Mucosa of descending colon (tissue), 3 donors: ENCODE data around the gene RNF121. TPM values are rescaled to one million over a fixed set of nuclear protein-coding genes. Genes with fewer than 3 reads are reported as not detected.

Experiments
- ATAC-seq: fragments of 200-7000 bp; cut with Tn5 transposase; one replicate; pipeline ENCODE4 v1.9.1; 2020; ENCODE audit warnings: mild to moderate bottlenecking, moderate library complexity
- DNase-seq, 3 donors: peaks; one replicate each; pipeline ENCODE4 v3.0.0-alpha.2; 2020
- H3K36me3 ChIP-seq: fragments of 200-600 bp; one replicate; pipeline ENCODE4 v1.8.0; 2021; ENCODE audit warnings: low read depth, mild to moderate bottlenecking
- H3K4me1 ChIP-seq: fragments of 200-600 bp; one replicate; pipeline ENCODE4 v1.8.0; 2021; ENCODE audit warnings: low read depth, mild to moderate bottlenecking
- H3K4me3 ChIP-seq: fragments of 200-600 bp; one replicate; pipeline ENCODE4 v1.8.0; 2021; ENCODE audit warnings: mild to moderate bottlenecking
- H3K9me3 ChIP-seq: fragments of 200-600 bp; one replicate; pipeline ENCODE4 v1.8.0; 2021; ENCODE audit warnings: mild to moderate bottlenecking
- intact Hi-C, 2 donors: fragments of 100-400 bp; cut with DNase I in 1 of 2; cut with micrococcal nuclease in 1 of 2; formaldehyde crosslinking; loops; one replicate each; pipeline versions ENCODE4 v1.11.0 to v1.11.1; 2022; cut with DNase I, micrococcal nuclease
- total RNA-seq, 3 donors: library from RNA; stranded (reverse); fragmentation: NEBNext Ultra II Directional in 2 of 3; extraction: Animal tissue kit (Norgen Biotek cat#: 25700) in 2 of 3; gene quantifications; one replicate each; pipeline versions ENCODE4 v1.2.1 to v1.2.4, GENCODE V29; 2021 to 2023
- TF ChIP-seq, protein P1 (sequence below): fragments of 200-600 bp; IDR thresholded peaks from one replicate; pipeline ENCODE4 v1.8.0; 2022; ENCODE audit warnings: antibody characterized with exemption, mild to moderate bottlenecking
- donor health status: DM: no; HTN: no; CAD: no; lungs with moderate emphysema.
- donor health status: DM: no; HTN: no; CAD: no.
- donor health status: DM: no; HTN: yes; CAD: no.

RNF121 gene
- total RNA-seq, 3 donors from 2014 or later = 37.0 to 41.0 (median 37.4) TPM

DNA sequence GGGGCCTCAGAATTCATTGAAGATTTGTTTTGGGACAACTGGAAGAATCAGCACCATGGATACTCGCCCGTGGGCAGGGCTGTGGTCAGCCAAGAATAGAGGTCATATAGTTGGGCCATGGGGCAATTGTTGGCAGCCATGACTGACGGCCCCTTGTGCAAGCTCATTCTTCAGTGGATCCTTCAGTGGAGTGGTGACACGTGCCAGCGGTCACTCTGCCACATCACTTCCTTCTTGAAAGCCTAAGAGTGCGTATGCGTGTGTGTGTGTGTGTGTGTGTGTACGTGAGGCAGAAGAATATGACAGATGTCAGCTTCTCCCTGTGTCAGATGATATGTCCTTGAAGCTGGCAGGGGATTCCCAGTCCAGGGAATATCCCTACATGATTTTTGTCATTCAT is 68.1 kb downstream of the RNF121 start:
- ATAC-seq = peak; percentile 8
- intact Hi-C loops = no loop called here
- peak in 1 of 3 donors; percentile 41 for DNase-seq
- no peaks in the 10 kb centered on the region for H3K9me3 ChIP-seq
- TF ChIP-seq, protein P1, sequence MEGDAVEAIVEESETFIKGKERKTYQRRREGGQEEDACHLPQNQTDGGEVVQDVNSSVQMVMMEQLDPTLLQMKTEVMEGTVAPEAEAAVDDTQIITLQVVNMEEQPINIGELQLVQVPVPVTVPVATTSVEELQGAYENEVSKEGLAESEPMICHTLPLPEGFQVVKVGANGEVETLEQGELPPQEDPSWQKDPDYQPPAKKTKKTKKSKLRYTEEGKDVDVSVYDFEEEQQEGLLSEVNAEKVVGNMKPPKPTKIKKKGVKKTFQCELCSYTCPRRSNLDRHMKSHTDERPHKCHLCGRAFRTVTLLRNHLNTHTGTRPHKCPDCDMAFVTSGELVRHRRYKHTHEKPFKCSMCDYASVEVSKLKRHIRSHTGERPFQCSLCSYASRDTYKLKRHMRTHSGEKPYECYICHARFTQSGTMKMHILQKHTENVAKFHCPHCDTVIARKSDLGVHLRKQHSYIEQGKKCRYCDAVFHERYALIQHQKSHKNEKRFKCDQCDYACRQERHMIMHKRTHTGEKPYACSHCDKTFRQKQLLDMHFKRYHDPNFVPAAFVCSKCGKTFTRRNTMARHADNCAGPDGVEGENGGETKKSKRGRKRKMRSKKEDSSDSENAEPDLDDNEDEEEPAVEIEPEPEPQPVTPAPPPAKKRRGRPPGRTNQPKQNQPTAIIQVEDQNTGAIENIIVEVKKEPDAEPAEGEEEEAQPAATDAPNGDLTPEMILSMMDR = no peak
- peaks cover 5% of the 10 kb centered on the region for H3K4me1 ChIP-seq
- no peak overlapping the region for H3K4me3 ChIP-seq
- no peaks in the 10 kb centered on the region for H3K36me3 ChIP-seq

GRCh38 chr11:71997594-71997993 is 68.7 kb downstream of the RNF121 start:
- DNase-seq = no peak
- peaks cover 5% of the 10 kb centered on the region for H3K4me1 ChIP-seq
- TF ChIP-seq, protein P1 = no peak
- no peak for ATAC-seq
- no peaks in the 10 kb centered on the region for H3K36me3 ChIP-seq
- intact Hi-C loops = no loop called here
- H3K4me3 ChIP-seq = no peak overlapping the region
- no peaks in the 10 kb centered on the region for H3K9me3 ChIP-seq

DNA sequence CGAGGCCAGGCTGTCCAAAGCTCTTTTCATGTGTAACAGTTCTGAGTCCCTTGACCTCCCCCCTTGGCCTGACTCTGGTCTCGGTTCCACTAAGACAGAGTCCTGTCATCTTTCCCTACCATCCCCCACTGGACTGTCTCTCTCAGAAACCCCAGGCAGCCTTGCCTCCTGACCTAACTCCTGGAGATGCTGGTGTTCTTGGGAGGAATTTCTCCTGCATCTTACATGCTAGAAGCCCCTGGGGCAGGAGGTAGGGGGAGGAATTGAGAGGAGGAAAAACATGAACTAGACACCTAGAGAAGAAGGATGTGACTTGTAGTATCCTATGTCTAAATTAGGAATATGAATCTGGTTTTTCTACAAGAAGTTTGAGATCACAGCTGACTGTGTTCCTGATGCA is 69.2 kb downstream of the RNF121 start:
- intact Hi-C loops = no loop called here
- no peaks in the 10 kb centered on the region for H3K9me3 ChIP-seq
- no peaks in the 10 kb centered on the region for H3K36me3 ChIP-seq
- H3K4me1 ChIP-seq = peaks cover 5% of the 10 kb centered on the region
- TF ChIP-seq, protein P1 = no peak
- DNase-seq = no peak
- H3K4me3 ChIP-seq = no peak overlapping the region
- no peak for ATAC-seq

DNA sequence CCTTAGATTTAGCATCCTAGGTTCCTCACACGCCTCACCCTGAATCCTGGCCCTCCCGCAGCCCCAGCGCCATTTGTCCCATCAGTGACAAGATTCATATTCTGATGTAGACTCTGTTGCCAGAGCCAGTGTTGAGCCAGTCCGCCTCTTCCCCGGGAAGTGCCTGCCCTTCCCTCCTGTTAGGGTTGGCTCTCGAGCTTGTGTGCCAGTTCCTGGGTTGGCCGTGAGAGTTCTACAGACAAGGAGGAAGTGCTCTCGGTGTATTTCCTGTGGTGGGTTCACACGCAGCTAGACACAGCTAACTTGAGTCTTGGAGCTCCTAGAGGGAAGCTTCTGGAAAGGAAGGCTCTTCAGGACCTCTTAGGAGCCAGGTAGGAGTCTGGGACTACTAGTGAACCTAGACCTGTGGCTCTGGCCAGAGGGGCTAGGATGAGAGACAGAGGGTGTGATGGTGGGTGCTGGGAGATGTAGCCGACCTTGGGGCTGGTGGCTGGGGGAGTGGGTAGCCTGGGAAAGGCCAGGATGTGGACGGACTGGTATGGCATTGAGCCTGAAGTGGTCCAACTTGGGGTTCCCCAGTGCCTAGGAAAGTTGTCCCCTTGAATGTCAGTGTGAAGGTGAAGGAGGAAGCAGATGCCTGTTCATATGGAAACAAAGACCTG is 69.9 kb downstream of the RNF121 start, which contains the start of gene IL18BP:
Gene IL18BP (plus strand): TSS at position 261 of the 662 bp plus-strand sequence. CDS start 1,076 bp downstream, outside the sequence.
- H3K36me3 ChIP-seq = peaks cover 5% of the 10 kb centered on the region
- intact Hi-C loops = no loop called here
- H3K4me3 ChIP-seq = no peak within 1 kb of the TSS
- ATAC-seq (peak; percentile 41), DNase-seq (peak in 1 of 3 donors; percentile 34)
- TF ChIP-seq, protein P1 = no peak
- peaks cover 5% of the 10 kb centered on the region for H3K4me1 ChIP-seq
- no peaks in the 10 kb centered on the region for H3K9me3 ChIP-seq

GRCh38 chr11:71999362-71999761 is 70.5 kb downstream of the RNF121 start:
- Histone ChIP-seq H3K4me1 (peaks cover 5% of the 10 kb centered on the region), H3K9me3 (no peaks in the 10 kb centered on the region), H3K36me3 (peaks cover 9% of the 10 kb centered on the region), H3K4me3 (no peak overlapping the region)
- TF ChIP-seq, protein P1 = no peak
- DNase-seq (peak in 1 of 3 donors; percentile 36), ATAC-seq (peak; percentile 48)
- intact Hi-C loops = no loop called here
